ENCODE results near the gene ATP2A3.

DNA sequence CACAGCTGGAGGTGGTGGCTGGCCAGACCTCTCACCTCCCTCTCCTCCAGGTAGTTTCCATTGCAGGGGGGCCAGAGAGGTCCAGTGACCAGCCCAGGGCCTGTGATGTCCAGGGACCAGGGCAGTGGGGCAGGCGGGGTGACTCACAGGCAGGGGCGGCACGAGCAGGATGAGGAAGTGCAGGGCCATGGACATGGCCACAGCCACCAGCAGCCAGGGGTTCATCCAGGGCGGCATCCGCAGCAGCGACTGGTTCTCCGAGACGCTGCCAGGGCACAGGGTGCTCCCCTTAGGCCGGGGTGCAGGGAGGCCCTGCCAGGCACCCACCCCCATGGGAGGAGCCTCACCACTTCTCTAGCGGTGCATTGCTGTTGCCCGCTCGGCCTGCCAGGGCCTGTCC is 35.1 kb downstream of the ATP2A3 start:
- no peak for TF ChIP-seq CTCF (IDR thresholded peaks at IDR 0.05; ENCODE audit: low read length)
- no peak for TF ChIP-seq EZH2 (IDR thresholded peaks at IDR 0.05; ENCODE audit: borderline replicate concordance, low read length)

Measured in OCI-LY1 (cell line).